HUES48 (cell line): ENCODE measurements around the gene LYRM4.
"Not testable (repeated sequence)": the region's sequence is repeated elsewhere in the genome, so short reads cannot be mapped to it uniquely, and the experiment has no call there.

Experiments
- H3K27ac ChIP-seq: one replicate; pipeline ENCODE4 v1.7.0; 2013; ENCODE audit warnings: low read depth, low read length, inconsistent platforms
- H3K27me3 ChIP-seq: 2 replicates; pipeline ENCODE4 v1.6.1; 2013; ENCODE audit warnings: mild to moderate bottlenecking, low read length; ENCODE audit not compliant: control insufficient read depth, insufficient read depth
- H3K36me3 ChIP-seq: 2 replicates; pipeline ENCODE4 v1.6.1; 2013; ENCODE audit warnings: low read length; ENCODE audit not compliant: control insufficient read depth, insufficient read depth
- H3K4me1 ChIP-seq: 2 replicates; pipeline ENCODE4 v1.6.1; 2013; ENCODE audit warnings: mild to moderate bottlenecking, low read length; ENCODE audit not compliant: control insufficient read depth, insufficient read depth
- H3K4me3 ChIP-seq: 2 replicates; pipeline ENCODE4 v1.5.1; 2013; ENCODE audit warnings: mild to moderate bottlenecking, low read depth, low read length
- H3K9ac ChIP-seq: 2 replicates; pipeline ENCODE4 v1.6.1; 2013; ENCODE audit warnings: mild to moderate bottlenecking, low read depth, low read length, moderate library complexity
- H3K9me3 ChIP-seq: 2 replicates; pipeline ENCODE4 v1.6.1; 2013; ENCODE audit warnings: low read length; ENCODE audit not compliant: control insufficient read depth, insufficient read depth

LYRM4 gene

DNA sequence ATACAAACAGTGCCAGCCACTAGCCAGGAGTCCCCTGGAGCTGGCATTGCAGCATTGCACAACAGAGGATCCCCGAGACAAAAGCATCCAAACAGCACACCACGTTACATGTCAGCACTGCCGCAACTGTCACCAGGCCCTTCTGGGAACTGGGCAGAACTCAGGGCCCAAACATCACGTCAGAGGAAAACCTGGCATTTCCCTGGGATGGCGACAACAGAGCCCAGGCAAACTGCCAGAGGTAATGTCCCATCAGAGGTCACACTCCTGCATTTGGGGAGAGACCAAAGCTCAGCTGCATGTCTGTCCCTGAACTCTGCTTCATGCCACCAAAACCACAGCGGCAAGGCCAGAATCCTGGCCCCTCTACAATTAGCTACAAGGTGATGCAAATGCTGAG is 139.3 kb downstream of the LYRM4 start:
- Histone ChIP-seq H3K9me3 (no peaks in the 10 kb centered on the region), H3K27ac (no peak overlapping the region), H3K4me1 (peaks cover 3% of the 10 kb centered on the region; the same call in 1 of the 2 replicates), H3K4me3 (no peak overlapping the region), H3K36me3 (no peaks in the 10 kb centered on the region), H3K9ac (no peak overlapping the region), H3K27me3 (no peaks in the 10 kb centered on the region)

GRCh38 chr6:5120543-5120942 is 140.2 kb downstream of the LYRM4 start:
- not testable (repeated sequence) for H3K9ac ChIP-seq, H3K27ac ChIP-seq, H3K9me3 ChIP-seq, H3K4me3 ChIP-seq, H3K27me3 ChIP-seq, H3K4me1 ChIP-seq, H3K36me3 ChIP-seq

DNA sequence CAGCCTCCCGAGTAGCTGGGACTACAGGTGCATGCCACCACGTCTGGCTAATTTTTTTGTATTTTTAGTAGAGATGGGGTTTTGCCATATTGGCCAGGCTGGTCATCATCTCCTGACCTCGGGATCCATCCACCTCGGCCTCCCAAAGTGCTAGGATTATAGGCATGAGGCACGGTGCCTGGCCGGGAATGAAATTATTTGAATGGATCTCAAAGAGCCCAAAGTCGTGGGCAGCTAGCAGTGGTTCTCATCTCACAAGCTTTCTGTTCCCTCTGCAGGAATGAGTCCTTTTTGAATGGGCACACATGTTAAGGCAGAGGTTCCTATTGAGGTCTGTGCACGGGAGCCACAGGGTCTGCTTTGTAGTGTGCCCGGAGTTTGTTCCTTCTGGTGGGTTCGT is 140.7 kb downstream of the LYRM4 start:
- H3K4me3 ChIP-seq, result no peak overlapping the region
- no peaks in the 10 kb centered on the region for H3K9me3 ChIP-seq
- H3K27me3 ChIP-seq, result no peaks in the 10 kb centered on the region
- no peak overlapping the region for H3K9ac ChIP-seq
- no peak overlapping the region for H3K27ac ChIP-seq
- H3K36me3 ChIP-seq, result no peaks in the 10 kb centered on the region
- H3K4me1 ChIP-seq, result no peaks in the 10 kb centered on the region

DNA sequence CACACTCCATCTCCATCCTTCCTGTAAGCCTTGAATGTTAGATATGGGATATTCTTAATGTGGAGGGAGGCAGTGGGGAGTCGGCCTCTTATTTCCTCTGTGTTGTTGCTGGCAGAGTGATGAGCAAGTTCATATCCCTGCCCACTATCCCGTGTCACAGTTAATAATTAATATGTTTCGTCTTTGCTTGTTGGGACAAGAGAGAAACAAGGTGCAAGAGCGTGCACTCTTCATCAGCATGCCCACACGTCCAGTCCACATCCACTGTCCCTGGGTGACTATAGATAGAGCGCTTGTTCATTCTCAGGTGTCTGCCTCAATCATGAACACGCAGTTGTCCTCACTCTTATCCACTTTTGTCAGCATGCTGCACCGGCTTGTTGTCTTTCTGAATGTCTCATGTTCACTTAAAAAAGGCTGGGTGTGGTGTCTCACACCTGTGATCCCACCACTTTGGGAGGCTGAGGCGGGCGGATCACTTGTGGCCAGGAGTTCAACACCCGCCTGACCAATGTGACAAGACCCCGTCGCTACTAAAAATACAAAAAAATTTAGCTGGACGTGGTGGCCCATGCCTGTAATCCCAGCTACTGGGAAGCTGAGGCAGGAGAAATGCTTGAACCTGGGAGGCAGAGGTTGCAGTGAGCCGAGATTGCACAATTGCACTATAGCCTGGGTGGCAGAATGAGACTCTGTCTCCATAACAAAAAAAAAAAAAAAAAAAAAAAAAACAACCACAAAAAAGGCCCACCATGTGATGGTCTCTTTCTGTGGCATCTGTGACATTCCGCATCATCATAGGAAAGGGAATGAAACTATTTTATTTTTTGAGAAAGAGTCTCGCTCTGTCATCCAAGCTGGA is 141.4 kb downstream of the LYRM4 start:
- no peak overlapping the region for H3K9ac ChIP-seq
- H3K9me3 ChIP-seq, result no peaks in the 10 kb centered on the region
- no peak overlapping the region for H3K27ac ChIP-seq
- H3K36me3 ChIP-seq, result no peaks in the 10 kb centered on the region
- no peaks in the 10 kb centered on the region for H3K27me3 ChIP-seq
- no peak overlapping the region for H3K4me3 ChIP-seq
- no peaks in the 10 kb centered on the region for H3K4me1 ChIP-seq

GRCh38 chr6:5116243-5116991 is 144.3 kb downstream of the LYRM4 start:
- Histone ChIP-seq H3K27ac (no peak overlapping the region), H3K9me3 (no peaks in the 10 kb centered on the region), H3K36me3 (no peaks in the 10 kb centered on the region), H3K9ac (no peak overlapping the region), H3K4me1 (no peaks in the 10 kb centered on the region), H3K27me3 (no peaks in the 10 kb centered on the region), H3K4me3 (no peak overlapping the region)

GRCh38 chr6:5115168-5115567 is 145.6 kb downstream of the LYRM4 start:
- Histone ChIP-seq H3K4me1 (no peaks in the 10 kb centered on the region), H3K27ac (no peak overlapping the region), H3K9ac (no peak overlapping the region), H3K36me3 (no peaks in the 10 kb centered on the region), H3K9me3 (no peaks in the 10 kb centered on the region), H3K27me3 (no peaks in the 10 kb centered on the region), H3K4me3 (no peak overlapping the region)

- Histone ChIP-seq H3K36me3 (no peaks in the 10 kb centered on the region), H3K27ac (no peak overlapping the region), H3K4me3 (no peak overlapping the region), H3K9me3 (no peaks in the 10 kb centered on the region), H3K27me3 (no peaks in the 10 kb centered on the region), H3K4me1 (no peaks in the 10 kb centered on the region), H3K9ac (no peak overlapping the region)
Observed at GRCh38 chr6:5113096-5113495, 147.7 kb downstream of the LYRM4 start.

- no peaks in the 10 kb centered on the region for H3K36me3 ChIP-seq
- H3K27me3 ChIP-seq, result no peaks in the 10 kb centered on the region
- H3K9ac ChIP-seq, result no peak overlapping the region
- H3K9me3 ChIP-seq, result no peaks in the 10 kb centered on the region
- no peaks in the 10 kb centered on the region for H3K4me1 ChIP-seq
- H3K27ac ChIP-seq, result no peak overlapping the region
- no peak overlapping the region for H3K4me3 ChIP-seq
Observed at GRCh38 chr6:5112066-5112799, 148.5 kb downstream of the LYRM4 start.

GRCh38 chr6:5111626-5112025 is 149.1 kb downstream of the LYRM4 start:
- Histone ChIP-seq H3K27ac (no peak overlapping the region), H3K4me3 (no peak overlapping the region), H3K27me3 (no peaks in the 10 kb centered on the region), H3K36me3 (no peaks in the 10 kb centered on the region), H3K9me3 (no peaks in the 10 kb centered on the region), H3K4me1 (no peaks in the 10 kb centered on the region), H3K9ac (no peak overlapping the region)

- no peak overlapping the region for H3K9ac ChIP-seq
- no peak overlapping the region for H3K4me3 ChIP-seq
- no peaks in the 10 kb centered on the region for H3K9me3 ChIP-seq
- no peak overlapping the region for H3K27ac ChIP-seq
- H3K27me3 ChIP-seq, result no peaks in the 10 kb centered on the region
- H3K4me1 ChIP-seq, result peaks cover 5% of the 10 kb centered on the region; the same call in 1 of the 2 replicates
- no peaks in the 10 kb centered on the region for H3K36me3 ChIP-seq
Observed at GRCh38 chr6:5110246-5110645, 150.5 kb downstream of the LYRM4 start.

- Histone ChIP-seq H3K36me3 (no peaks in the 10 kb centered on the region), H3K4me3 (no peak overlapping the region), H3K4me1 (peaks cover 5% of the 10 kb centered on the region; the same call in 1 of the 2 replicates), H3K27ac (no peak overlapping the region), H3K27me3 (no peaks in the 10 kb centered on the region), H3K9me3 (no peaks in the 10 kb centered on the region), H3K9ac (no peak overlapping the region)
Observed at GRCh38 chr6:5109436-5109835, 151.3 kb downstream of the LYRM4 start.
